Ureter (tissue), 1 donor: ENCODE measurements around the gene OSBPL10. TPM values are rescaled to one million over a fixed set of nuclear protein-coding genes. Genes with fewer than 3 reads are reported as not detected.

Experiments
- DNase-seq: peaks from one replicate; pipeline ENCODE4 v3.0.0-alpha.2; 2020; ENCODE audit warnings: low spot score
- total RNA-seq: library from RNA; stranded (reverse); gene quantifications from one replicate; pipeline ENCODE4 v1.2.4, GENCODE V29; 2023
- donor health status: DM: yes; HTN: yes; CAD: no.

Gene OSBPL10
- total RNA-seq, 1 donor from 2014 or later: 36.3 TPM

- DNase-seq: no peak
Observed at GRCh38 chr3:31853580-31853979, 127.5 kb downstream of the OSBPL10 start.

- DNase-seq: no peak
Observed at GRCh38 chr3:31851278-31851677, 129.8 kb downstream of the OSBPL10 start.

GRCh38 chr3:31848911-31849310, 132.2 kb downstream of the OSBPL10 start:
- DNase-seq: no peak

GRCh38 chr3:31848163-31848818, 132.8 kb downstream of the OSBPL10 start:
- DNase-seq: no peak

GRCh38 chr3:31847760-31848159, 133.3 kb downstream of the OSBPL10 start:
- DNase-seq: no peak

- DNase-seq: no peak
Observed at GRCh38 chr3:31841515-31841914, 139.5 kb downstream of the OSBPL10 start.

- no peak for DNase-seq
Observed at GRCh38 chr3:31840252-31840651, 140.8 kb downstream of the OSBPL10 start.

GRCh38 chr3:31839144-31839917, 141.7 kb downstream of the OSBPL10 start:
- no peak for DNase-seq

- DNase-seq: no peak
Observed at GRCh38 chr3:31836131-31837075, 144.7 kb downstream of the OSBPL10 start.

- no peak for DNase-seq
Observed at GRCh38 chr3:31833391-31834190, 147.5 kb downstream of the OSBPL10 start.

- DNase-seq: no peak
Observed at GRCh38 chr3:31832551-31832950, 148.5 kb downstream of the OSBPL10 start.

- DNase-seq: no peak
Observed at GRCh38 chr3:31831591-31831990, 149.5 kb downstream of the OSBPL10 start.

- DNase-seq: no peak
Observed at GRCh38 chr3:31829826-31830426, 151.1 kb downstream of the OSBPL10 start.

- DNase-seq: no peak
Observed at GRCh38 chr3:31829010-31829409, 152.1 kb downstream of the OSBPL10 start.

- no peak for DNase-seq
Observed at GRCh38 chr3:31828007-31828406, 153.1 kb downstream of the OSBPL10 start.

GRCh38 chr3:31823184-31823583, 157.9 kb downstream of the OSBPL10 start:
- no peak for DNase-seq

GRCh38 chr3:31821118-31821517, 159.9 kb downstream of the OSBPL10 start:
- no peak for DNase-seq

- DNase-seq: no peak
Observed at GRCh38 chr3:31819441-31819840, 161.6 kb downstream of the OSBPL10 start.

- DNase-seq: no peak
Observed at GRCh38 chr3:31817411-31817966, 163.6 kb downstream of the OSBPL10 start.

GRCh38 chr3:31815631-31816440, 165.2 kb downstream of the OSBPL10 start:
- DNase-seq: no peak
